HUDEP-2 (cell line): ENCODE results near the gene TNFSF13B.
"Not testable (repeated sequence)": the region's sequence is repeated elsewhere in the genome, so short reads cannot be mapped to it uniquely, and the experiment has no call there.

Source experiments
- DNase-seq, 76 experiments: peaks; one replicate each; lab custom pipeline; 2025; ENCODE audit not compliant: unreplicated experiment in 76 of 76; lab: John Stamatoyannopoulos, UW

Gene TNFSF13B

DNA sequence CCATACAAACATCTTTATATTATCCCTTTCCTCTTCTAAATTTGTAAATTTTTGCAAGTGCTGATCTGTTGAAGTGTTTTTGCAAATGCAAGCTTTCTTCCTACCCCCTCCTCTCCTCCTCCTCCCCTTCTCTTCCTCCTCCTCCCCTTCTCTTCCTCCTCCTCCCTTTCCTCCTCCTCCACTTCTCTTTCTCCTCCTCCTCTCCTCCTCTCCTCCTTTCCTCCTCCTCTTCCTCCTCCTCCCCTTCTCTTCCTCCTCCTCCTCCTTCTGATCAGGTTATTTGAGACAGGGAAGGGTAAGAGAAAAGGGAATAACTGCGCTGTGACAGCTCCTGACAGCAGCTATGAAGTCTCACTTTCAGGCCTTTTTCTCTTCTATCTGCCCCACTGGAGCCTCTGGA is 8.9 kb downstream of the TNFSF13B start:
- no peak for DNase-seq

DNA sequence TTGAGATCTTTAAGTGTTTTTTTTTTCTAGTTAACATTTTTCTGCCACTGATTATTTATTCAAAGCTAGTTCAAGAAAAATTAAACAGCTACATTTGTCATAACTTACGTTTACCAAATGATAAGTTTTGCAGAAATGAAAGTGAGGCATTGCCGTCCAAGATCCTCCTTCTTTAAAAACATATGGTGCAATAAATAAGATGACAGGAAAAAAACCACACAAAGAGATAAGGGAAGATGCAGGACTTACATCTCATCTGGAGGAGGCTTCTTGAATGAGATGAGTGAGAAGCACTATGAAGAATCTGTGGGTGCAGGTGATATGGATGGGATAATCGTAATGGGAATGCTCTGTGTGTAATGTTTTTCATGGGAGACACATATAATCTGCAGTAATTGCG is 12.4 kb downstream of the TNFSF13B start:
- no peak for DNase-seq

DNA sequence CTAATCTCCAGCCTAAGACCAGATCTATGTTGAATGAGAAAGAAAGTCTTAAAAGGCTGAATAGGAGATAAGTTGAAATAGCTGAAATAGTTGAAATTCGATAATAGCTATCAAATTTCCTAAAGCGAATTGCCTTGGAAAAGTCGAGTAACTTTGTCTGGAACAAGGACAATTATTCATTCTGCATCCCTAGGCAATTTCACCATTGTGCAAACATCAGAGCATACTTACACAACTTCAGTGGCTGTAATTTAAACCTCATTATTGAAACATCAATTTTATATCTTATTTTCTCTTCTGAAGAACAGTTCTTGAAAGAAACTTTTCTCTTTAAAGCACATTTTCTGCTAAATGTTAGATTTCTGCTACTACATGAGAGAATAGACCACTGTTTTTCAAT is 13.6 kb downstream of the TNFSF13B start:
- DNase-seq = no peak

DNA sequence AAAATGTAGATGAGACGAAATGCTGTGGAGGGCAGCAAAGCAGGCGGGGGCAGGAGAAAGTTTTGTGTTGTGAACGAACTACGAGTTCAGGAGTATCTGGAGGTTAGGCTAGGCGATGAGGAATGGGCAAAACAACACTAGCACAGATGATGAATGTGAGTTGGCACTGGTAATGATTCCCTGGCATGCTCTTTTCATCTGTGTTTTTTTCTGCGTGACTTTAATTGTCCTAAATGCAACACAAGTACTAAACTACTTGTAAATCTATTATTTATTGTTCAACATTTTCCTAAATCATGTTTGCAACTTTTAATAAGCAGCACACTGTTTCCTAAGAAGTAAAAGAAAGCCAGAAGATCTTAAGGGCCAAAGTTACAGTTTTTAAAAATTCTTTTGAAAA is 19.2 kb downstream of the TNFSF13B start:
- no peak for DNase-seq

DNA sequence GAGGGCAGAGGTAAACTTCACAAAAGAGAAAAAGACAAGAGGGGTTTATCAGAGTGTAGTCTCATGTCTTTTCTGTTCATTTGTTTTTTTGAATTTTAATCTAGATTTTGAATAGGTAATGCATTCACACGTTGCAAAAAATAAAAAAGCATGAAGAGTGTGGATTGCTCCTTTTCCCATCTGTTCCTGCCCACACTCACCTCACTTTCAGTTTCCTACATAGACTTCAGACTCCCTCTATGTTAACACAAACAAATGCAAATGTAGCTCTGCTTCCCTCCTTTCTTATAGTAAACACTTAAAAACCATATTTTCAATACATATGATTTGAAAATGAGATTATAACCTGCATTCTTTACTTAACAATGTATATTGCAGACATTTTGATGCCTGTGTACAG is 20.3 kb downstream of the TNFSF13B start:
- DNase-seq = no peak

DNA sequence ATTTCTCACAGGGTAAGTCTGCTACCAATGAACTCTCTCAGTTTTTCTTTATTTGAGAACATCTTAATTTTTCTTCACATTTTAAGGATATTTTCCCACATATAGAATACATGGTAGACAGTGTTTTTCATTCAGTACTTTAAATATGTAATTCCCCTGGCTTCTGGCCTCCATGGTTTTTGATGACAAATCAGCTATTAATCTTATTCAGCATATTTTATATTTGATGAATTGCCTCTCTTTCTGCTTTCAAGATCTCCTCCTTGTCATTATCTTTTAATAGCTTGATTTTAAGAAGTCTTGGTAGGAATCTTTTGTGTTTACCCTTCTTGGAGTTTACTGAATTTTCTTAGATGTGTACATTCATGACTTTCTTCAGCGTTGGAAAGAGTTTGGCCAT is 27.6 kb downstream of the TNFSF13B start:
- DNase-seq = no peak

DNA sequence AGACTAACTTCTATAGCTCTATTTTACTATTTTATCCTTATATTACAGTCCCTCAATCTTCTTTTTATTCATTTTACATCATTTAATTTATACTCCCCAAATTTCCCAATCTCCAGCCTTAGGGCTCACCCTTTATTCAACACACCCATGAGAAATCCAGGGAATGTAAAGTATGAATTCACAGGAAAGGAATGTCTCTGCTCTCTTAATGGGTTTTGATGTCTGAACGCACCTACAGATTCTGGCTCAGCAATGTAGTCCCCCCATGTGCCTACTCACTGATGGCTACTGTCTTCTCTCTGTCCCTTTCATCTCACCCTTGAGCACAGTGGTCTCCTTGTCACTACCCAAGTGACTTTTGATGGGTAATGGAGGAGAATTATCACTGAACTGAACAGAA is 32.8 kb downstream of the TNFSF13B start:
- no peak for DNase-seq

DNA sequence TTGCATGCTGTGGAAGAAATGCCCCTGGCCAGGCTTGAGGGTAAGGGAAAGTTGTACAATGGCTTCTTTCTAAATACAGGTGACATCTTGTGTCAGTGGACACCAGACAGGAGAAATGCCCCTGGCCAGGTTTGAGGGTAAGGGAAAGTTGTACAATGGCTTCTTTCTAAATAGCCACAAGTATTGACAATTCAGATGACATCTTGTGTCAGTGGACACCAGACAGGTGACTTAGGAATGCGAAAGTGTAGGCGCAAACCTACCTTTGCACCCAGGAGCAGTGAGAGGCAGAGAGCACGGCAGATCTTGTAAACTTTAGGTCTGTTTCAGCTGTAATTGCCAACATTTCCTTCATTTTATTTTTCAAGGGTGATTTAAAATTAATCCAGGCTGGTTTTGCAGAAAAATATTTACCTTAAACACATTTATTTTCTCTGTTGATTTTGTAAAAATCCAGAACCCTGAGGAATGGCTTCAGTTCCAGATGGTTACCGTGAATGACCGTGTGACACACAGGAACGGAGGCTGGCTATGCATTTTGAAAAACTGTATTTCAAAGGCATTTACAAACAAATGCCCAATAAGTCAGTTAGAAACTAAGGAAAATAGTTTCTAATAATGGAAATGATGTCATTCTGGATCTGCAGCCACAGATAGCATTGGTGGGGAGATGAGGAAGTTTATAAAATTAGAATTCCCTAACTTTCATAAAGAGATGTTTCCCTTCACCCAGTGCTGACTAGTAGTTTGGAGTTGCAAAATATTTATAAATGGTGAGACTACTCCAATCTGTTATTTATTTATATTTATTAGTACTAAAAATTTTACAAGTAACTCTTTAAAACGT is 34.9 kb downstream of the TNFSF13B start:
- DNase-seq = no peak

DNA sequence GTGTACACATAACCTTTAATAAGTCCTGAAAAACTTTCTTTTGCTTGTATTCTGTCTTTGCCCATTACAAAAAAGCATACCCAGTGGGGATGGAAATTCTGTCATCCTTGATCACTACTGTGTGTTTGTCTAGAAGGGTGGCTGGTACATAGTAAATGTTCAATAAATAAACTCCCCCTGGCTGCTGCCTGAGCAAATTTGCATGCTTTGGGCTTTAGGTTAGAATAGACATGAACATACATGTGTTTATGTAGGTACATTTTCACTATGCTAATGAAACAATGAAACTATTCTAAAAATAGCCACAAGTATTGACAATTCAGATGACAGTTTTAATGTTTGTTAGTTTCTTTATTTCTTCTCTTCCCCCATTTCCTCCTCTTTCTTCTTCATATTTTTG is 36.1 kb downstream of the TNFSF13B start:
- DNase-seq = no peak

DNA sequence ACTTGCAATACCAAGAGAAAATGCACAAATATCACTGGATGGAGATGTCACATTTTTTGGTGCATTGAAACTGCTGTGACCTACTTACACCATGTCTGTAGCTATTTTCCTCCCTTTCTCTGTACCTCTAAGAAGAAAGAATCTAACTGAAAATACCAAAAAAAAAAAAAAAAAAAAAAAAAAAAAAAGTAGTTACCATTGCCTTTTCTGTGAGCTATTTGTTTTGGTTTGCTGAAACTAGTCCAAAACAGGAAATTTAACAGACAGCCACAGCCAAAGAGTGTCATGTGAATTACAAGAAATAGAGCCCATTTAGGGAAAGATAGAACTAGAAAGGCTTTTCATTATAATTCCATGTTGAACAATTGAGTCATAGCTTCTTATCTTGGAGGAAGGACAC is 37.3 kb downstream of the TNFSF13B start:
- DNase-seq = no peak

DNA sequence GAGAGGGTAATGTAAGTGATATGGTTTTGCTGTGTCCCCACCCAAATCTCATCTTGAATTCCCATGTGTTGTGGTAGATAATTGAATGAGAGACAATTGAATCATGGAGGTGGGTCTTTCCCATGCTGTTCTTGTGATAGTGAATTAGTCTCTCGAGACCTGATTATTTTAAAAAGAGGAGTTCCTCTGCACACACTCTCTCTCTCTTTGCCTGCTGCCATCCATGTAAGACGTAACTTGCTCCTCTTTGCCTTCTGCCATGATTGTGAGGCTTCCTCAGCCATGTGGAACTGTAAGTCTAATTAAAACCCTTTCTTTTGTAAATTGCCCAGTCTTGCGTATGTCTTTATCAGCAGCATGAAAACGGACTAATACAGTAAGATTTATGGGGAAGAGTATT is 42.1 kb downstream of the TNFSF13B start:
- DNase-seq = not testable (repeated sequence)

DNA sequence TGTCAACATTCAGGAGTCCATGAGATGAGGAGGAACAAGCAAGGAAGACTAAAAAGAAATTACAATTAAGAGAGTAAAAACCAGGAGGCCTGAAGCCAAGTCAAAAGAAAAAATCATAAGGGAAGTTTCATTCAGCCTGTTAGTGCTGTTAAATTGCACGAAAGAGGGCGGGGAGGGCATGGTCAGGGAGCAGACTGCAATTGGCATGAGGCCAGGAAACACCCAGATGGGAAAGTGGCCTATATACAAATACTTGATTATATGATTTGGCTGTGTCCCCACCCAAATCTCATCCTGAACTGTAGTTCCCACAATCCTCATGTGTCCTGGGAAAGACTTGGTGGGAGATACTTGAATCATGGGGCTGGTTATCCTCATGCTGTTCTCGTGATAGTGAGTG is 43.9 kb downstream of the TNFSF13B start:
- peak in 6 of 76 experiments; percentile 0 to 5 (median 3) for DNase-seq

DNA sequence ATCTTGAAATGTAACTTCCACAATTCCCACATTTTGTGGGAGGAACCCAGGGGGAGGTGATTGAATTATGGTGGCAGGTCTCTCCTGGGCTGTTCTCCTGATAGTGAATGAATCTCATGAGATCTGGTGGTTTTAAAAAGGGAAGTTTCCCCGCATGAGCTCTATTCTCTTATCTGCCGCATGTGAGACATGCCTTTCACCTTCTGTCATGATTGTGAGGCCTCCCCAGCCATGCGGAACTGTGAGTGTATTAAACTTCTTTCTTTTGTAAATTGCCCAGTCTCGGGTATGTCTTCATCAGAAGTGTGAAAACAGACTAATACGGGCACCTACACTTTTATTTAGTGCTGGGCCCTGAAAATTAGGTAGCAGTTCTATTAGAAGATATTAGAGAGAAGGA is 45.8 kb downstream of the TNFSF13B start:
- no peak for DNase-seq

DNA sequence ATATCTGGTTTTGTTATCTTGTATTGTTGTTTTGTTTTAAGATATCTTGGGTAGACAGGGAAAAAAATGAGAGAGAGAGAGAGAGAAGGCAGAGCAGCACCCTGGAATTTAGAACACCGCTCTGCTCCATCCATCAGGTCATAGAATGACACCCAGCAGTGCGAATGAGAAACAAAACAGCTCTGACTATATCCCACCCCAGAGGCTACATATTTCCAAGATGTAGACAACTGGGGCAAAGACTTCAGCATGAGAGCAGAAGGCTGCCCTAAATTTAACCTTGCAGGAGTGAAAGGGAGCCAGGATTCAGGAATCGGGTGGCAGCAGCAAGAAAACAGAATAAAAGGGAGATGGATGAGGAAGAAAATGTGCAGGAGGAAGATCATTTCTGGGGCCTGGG is 46.5 kb downstream of the TNFSF13B start:
- DNase-seq = no peak

DNA sequence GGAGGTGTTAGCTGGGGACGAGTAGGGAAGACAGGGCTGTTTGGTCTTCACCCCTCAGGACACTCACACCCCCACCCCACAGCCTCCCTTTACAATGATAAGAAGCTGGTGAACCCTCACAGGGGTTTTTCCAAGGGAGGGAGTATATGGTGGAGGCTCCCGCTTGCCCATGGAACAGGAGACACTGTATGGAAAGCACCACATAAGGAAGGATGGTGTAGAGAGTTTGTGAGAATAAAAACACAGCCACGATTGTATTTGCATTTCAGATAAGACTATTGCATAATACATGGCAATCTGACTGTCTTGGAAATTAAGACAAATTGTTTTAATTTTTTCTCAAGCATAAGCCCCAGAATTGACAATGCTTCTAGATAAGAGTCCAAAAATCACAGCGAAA is 46.9 kb downstream of the TNFSF13B start:
- no peak for DNase-seq

DNA sequence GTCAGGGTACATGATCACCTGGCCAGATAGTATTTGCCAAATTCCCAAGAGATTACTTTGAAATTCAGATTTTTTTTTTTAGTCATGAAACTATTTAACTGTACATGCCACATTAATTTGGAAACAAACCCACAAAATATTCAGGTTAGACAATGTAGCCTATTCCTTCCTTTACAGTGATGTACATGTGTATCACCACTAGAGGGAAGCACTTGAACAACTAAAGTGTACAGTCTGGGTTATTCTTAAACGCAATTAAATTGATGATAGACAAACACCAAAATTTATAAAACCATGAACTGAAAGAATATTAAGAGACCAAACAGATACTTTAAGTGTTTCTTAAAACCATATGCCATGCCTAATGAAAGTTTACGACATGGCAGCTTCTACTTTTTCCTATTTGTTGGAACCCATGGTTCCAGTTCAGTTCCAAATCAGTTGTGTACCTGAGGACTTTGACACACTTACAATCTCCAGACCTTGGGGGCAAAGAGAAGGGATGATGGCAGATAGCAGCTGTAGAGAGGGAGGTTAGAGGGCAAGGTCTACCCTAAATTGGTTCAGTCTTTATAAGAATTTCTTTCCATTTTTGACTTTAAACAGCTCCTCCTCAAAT is 52.8 kb downstream of the TNFSF13B start:
- DNase-seq = peak in 18 of 76 experiments; percentile 0 to 28 (median 12)

DNA sequence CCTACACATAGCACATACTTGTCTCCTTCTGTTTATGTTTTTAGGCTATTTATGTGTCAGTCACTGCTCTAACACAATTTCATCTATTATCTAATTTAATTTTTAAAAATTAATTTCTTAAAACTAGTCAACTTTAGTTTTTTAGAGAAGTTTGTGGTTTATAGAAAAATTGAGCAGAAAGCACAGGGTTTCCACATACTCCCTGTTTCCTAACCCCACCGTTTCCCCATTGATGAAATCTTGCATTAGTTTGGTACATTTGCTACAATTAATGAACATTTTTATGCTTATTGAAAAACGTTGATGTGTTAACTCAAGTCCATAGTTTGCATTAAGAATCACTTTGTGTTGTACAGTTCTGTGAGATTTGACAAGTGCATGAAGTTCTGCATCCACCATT is 53.5 kb downstream of the TNFSF13B start:
- no peak for DNase-seq

DNA sequence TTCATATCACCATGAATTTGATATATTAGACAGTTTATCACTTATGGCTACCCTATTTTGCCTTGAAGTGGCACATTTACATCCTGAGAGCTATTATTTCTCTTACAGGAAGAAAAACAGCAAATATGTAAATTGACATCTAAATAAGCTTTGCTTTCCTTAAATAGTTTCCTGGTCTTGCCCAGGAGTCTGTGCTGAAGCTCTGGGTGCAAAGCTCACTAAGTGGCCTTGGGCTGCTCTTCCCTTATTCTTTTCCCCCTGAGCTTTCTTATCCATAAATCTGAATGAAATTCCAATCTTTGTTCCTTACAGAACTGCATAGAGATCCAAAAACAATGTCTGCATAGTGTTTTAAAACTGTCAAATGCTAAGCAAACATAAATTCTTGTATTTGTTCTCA is 56.3 kb downstream of the TNFSF13B start:
- no peak for DNase-seq

DNA sequence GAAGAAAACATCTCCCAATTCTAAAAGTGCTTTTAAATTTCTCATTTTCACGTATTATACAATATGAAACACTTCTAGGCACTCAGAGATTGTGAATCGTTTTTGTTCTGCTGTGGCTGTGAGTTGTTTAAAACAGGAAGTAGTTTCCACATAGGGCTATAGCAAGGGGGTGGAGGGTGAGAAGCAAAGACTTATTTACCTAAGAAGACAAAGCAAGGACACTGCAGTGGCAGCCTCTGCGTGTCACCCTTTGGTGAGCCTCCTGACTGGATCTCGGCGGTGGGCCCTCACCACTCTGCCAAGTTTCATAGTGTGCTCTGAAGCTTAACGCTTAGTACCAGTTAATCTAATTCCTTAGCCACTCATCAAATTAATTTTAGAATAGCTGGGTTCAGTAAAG is 56.8 kb downstream of the TNFSF13B start:
- no peak for DNase-seq

DNA sequence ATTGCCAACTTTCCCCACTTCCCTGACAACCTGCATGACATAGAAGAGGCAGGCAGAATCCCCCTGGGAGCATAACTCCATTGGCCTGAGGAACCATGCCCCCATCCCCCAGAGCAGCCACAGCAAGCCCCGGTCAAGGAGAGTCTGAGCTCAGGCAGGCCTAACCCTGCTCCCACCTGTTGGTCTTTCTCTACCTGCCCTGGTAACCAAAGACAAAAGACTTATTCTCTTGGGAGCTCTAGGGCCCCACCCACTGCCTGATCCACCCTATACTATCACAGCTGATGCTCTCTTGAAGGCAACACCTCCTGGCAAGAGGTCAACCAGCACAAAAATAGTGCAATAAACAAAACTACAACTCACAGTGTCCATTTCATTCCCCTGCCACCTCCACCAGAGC is 59.3 kb downstream of the TNFSF13B start:
- no peak for DNase-seq

DNA sequence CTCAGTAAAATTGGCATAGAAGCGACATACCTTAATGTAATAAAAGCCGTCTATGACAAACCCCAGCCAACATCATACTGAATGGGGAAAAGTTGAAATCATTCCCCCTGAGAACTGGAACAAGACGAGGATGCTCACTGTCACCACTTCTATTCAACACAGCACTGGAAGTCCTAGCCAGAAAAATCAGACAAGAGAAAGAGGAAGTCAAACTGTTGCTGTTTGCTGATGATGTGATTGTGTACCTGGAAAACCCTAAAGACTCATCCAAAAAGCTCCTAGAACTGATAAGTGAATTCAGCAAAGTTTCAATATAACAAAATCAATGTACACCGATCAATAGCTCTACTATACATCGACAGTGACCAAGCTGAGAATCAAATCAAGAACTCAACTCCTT is 63.3 kb downstream of the TNFSF13B start:
- DNase-seq = no peak
